Activated CD8-positive, alpha-beta memory T cell treated with anti-CD3 and anti-CD28 coated beads for 36 hours (primary cell): Measurements from ENCODE around the gene CYTH2. TPM values are rescaled to one million over a fixed set of nuclear protein-coding genes. Genes with fewer than 3 reads are reported as not detected.

ENCODE experiments used
- CTCF ChIA-PET: fragments of 350-600 bp; sonication (Branson Sonifier 250); formaldehyde crosslinking; loops from one replicate; lab custom pipeline; 2021; ENCODE audit warnings: antibody characterized with exemption; lab: Charles Lee
- POLR2A ChIA-PET: fragments of 350-600 bp; sonication (Branson Sonifier 250); formaldehyde crosslinking; loops from one replicate; lab custom pipeline; 2021; ENCODE audit warnings: antibody characterized with exemption; lab: Charles Lee
- total RNA-seq, 2 experiments: library from RNA; stranded (reverse); gene quantifications; one replicate each; pipeline ENCODE4 v1.2.3, GENCODE V29; 2021

The CYTH2 gene
- total RNA-seq, 2 experiments from 2014 or later: 23.1 to 25.9 TPM

DNA sequence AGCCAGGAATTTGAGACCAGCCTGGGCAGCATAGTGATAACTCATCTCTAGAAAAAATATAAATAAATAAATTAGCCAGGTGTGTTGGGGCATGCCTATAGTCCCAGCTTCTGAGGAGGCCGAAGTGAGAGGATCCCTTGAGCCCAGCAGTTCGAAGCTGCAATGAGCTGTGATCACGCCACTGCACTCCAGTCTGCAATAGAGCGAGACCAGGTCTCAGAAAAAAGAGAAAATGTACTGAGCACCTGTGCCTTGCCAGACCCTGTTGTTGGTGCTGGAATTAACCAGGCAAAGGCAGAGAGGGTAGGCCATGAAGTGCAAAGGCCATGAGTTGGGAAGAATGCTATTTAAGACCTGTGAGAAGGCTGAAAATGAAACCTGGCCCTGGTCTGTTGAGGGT is 2.7 kb downstream of the CYTH2 start:
- CTCF ChIA-PET: no interaction called here

DNA sequence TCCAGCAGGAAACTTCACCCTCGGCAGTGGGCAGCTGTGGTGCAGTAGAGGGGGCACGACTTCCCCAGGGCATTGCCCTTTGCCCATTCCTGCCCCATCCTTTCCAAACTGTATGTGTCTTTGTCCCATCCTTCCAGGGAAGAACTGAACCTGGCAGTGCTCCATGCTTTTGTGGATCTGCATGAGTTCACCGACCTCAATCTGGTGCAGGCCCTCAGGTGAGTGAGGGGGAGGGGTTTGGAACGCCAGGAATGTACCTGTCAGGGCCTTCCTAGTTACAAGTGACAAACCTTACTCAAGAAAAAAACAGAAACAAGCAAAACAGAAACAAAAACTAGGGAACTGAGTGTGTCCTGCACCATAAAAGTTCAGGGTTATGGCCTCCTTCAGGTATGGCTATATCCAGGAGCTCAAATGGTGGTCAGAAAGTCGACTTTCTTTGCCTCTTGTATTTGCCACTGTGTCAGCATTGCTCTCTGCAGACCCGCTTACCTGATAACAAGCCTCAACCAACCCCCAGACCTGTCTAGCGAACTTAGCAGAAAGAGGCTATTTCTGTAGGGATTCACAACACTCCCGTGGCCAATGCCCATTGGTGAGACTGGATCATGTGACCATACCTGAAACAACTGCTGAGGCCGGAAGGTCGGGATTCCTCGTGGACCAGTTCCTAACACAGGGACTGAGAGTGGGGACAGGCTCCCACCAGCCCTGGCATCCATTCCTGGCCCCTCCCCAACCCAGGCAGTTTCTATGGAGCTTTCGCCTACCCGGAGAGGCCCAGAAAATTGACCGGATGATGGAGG is 4.2 kb downstream of the CYTH2 start:
- ChIA-PET POLR2A (no interaction called here), CTCF (interaction anchor here (1.2 kb wide), 1 partner anchor 17 kb away, joined by 5 read pairs; no protein-coding TSS in a partner anchor)

More for the DNA sequence above, 2.7 kb downstream of the CYTH2 start:
- POLR2A ChIA-PET: no interaction called here

DNA sequence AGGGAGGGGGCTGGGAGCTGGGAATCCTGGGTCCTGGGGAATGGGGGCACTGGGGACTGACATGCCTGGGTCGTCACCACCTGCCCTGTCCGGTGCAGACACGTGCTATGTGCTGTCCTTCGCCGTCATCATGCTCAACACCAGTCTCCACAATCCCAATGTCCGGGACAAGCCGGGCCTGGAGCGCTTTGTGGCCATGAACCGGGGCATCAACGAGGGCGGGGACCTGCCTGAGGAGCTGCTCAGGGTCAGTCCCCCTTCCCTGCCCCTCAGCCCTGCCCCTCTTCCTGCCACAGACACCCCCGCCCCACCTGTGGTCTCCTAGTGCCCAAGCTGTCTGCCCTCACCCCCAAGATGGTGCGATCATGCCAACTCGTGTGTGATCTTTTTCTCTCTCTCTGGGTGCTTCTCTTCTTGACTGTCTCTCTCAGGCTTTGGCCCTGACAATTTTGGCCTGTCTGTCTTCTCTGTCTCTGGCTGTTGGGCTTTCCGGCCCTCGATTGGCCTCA is 5.0 kb downstream of the CYTH2 start:
- CTCF ChIA-PET: interaction anchor here (1.3 to 1.9 kb wide), 2 partner anchors 10 to 16 kb away, joined by 3 to 12 read pairs; no protein-coding TSS in a partner anchor
- POLR2A ChIA-PET: no interaction called here

DNA sequence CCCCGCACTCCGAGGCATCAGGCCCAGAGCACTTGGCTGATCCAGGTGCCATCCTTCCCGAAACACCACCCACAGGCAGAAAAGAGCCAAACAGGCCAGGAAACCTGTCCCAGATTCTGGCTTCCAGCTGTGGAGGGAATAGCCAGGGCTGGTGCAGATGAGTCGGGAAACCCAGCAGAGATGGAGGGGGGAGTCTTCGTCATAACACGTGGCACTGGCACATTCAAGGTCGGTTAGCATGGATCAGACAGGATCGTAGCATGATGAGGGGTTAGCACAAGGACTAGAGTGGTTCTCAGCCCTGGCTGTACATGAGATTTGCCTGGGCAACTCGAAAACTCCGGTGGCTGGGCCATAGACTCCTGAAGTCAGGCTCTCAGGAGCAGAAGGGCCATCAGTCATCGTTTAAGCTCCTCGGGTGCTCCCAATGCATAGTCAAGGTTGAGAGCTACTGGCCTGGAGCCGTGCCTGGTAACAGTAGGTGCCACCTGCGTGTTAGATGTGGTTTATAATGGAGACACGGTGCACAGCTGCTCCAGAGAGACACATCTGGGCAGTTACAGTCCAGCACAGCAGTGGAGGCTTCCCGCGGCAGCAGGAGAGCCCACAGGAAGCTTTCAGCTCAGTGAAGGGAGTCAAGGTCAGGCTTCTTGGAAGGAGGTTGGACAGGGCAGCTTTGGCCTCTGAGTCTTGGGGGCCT is 6.3 kb downstream of the CYTH2 start:
- ChIA-PET POLR2A (no interaction called here), CTCF (interaction anchor here (1.3 to 1.9 kb wide), 2 partner anchors 11 to 14 kb away, joined by 3 to 12 read pairs; no protein-coding TSS in a partner anchor)

DNA sequence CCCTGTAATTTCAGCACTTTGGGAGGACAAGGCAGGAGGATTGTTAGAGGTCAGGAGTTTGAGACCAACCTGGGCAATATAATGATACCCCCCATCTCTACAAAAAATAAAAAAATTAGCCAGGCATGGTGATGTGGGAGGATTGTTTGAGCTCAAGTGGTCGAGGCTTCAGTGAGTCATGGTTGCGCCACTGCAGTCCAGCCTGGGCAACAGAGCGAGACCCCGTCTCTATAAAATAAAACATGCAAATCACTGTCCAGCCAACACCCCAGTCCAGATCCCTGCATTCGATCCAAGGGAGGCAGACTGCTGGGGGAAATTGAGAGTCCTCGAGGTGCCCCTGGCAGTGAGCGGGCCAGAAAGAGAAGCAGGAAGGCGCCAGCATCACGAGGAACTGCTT is 7.0 kb downstream of the CYTH2 start:
- ChIA-PET POLR2A (no interaction called here), CTCF (interaction anchor here (1.9 kb wide), 1 partner anchor 14 kb away, joined by 12 read pairs; no protein-coding TSS in a partner anchor)

DNA sequence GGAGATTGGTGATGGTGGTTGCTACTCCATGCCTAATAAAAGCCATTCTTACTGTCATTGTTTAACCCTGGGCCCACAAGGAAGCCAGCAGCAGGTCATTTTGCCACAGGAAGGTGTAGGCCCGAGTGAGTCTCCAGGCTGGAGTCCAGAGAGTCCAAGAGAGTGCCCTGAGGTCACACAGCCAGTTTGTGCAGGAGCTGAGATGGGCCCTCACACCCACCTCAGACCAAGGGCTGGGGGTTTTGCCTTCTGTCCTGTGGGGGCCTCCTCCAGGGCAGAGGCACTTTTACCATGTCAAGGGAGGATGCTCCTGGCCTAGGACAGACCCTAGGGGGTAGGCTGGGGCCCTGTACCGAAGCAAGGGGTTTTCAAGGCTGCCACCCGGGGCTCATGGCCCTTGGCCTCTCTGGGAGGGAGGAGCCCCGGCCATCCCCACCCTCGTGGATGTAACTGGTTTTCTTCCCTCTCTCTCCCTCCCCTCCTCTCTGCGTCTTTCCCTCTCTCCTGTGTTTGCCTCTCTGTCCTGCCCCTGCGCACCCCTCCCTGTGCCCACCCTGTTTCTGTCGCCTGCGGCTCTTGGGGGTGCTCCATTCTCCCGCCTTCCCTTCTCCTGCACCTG is 8.0 kb downstream of the CYTH2 start:
- ChIA-PET CTCF (no interaction called here), POLR2A (no interaction called here)

DNA sequence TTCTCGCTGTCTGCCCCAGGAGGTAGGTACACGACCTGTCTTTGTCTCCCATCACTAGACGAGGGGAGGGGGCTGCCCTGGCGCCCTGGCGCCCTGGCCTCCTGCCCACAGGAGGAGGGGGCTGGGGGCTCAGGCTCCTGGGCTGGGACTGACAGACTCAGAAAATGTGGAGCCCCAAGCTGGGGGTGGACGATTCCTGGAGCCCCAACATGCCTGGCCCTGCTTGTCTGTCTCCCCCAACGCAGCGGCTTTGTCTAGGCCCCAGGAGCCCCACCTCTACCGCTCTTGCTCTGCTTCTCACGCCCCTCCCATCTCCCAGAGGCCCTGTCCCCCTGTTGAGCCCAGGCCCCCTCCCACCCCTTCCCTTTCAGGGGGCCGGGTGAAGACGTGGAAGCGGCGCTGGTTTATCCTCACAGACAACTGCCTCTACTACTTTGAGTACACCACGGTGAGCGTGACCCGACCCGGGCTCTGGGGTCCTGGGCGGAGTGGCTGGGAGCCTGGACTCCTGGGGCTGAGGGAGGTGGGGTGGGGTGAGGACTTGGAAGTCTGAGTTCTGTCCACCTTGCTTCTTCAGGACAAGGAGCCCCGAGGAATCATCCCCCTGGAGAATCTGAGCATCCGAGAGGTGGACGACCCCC is 8.6 kb downstream of the CYTH2 start:
- CTCF ChIA-PET: no interaction called here
- POLR2A ChIA-PET: no interaction called here

DNA sequence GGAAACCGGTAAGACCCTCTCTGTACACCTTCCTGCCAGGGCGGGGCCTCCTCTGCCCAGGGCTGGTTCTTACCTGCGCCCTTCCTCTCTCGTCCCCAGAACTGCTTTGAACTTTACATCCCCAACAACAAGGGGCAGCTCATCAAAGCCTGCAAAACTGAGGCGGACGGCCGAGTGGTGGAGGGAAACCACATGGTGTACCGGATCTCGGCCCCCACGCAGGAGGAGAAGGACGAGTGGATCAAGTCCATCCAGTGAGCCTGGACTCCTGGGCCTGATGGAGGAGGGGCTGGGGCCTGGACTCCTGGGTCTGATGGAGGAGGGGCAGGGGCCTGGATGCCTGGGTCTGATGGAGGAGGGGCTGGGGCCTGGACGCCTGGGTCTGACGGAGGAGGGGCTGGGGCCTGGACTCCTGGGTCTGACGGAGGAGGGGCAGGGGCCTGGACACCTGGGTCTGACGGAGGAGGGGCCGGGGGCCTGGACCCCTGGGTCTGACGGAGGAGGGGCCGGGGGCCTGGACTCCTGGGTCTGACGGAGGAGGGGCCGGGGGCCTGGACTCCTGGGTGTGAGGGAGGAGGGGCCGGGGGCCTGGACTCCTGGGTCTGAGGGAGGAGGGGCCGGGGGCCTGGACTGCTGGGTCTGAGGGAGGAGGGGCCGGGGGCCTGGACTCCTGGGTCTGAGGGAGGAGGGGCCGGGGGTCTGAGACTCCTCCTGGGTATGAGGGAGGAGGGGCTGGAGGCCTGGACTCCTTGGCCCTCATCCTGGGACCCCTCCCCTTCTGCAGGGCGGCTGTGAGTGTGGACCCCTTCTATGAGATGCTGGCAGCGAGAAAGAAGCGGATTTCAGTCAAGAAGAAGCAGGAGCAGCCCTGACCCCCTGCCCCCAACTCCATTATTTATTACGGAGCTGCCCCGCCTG is 9.4 kb downstream of the CYTH2 start:
- CTCF ChIA-PET: interaction anchor here (1.4 kb wide), 1 partner anchor 10 kb away, joined by 5 read pairs; no protein-coding TSS in a partner anchor

DNA sequence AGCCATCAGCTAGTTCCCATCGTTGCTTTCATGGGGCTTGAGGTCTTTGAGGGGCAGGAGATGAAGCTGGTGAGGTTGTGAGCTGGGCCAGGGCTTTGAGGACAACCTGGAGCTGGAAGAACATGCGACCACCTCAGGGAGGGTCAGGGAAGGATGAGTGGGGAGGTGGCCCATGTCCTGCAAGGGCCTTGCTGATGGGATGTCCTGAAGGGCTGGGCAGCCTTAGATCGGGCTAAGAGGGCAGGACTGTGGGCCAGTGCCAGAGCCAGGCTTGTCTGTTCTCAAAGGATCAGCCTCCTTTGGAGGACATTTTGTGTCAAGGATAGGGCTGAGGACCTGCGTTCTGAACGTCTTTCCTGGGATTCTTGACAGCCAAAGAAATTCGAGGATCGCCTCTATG is 10.5 kb downstream of the CYTH2 start:
- ChIA-PET POLR2A (interaction anchor here (1.1 kb wide), 1 partner anchor 133 kb away, joined by 3 read pairs; no protein-coding TSS in a partner anchor), CTCF (interaction anchor here (0.7 to 2.5 kb wide), 3 partner anchors 9 to 104 kb away, joined by 3 to 16 read pairs (median 5); no protein-coding TSS in a partner anchor)

More for the DNA sequence above, 9.4 kb downstream of the CYTH2 start:
- POLR2A ChIA-PET: no interaction called here

DNA sequence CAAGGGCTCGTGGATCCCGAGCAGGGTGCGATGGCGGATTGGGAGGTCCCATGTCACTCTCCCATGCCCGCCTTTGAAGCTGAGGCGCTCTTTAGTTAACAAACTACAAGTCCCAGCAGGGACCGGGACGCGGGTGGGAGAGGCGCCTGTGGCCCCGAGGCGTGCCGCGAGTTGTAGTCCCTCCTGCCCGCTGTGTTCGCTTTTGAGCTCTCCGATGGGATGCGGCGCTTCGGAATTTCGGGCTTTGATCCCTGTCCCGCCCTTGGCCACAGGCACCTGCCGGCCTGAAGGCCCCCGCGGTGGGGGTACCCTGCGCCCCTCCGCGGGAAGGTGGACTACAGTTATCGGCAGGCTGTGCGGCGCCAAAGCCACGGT is 11.0 kb downstream of the CYTH2 start:
- ChIA-PET POLR2A (interaction anchor here (1.1 kb wide), 1 partner anchor 133 kb away, joined by 3 read pairs; no protein-coding TSS in a partner anchor), CTCF (interaction anchor here (0.7 to 2.5 kb wide), 2 partner anchors 10 to 103 kb away, joined by 3 to 16 read pairs; no protein-coding TSS in a partner anchor)

DNA sequence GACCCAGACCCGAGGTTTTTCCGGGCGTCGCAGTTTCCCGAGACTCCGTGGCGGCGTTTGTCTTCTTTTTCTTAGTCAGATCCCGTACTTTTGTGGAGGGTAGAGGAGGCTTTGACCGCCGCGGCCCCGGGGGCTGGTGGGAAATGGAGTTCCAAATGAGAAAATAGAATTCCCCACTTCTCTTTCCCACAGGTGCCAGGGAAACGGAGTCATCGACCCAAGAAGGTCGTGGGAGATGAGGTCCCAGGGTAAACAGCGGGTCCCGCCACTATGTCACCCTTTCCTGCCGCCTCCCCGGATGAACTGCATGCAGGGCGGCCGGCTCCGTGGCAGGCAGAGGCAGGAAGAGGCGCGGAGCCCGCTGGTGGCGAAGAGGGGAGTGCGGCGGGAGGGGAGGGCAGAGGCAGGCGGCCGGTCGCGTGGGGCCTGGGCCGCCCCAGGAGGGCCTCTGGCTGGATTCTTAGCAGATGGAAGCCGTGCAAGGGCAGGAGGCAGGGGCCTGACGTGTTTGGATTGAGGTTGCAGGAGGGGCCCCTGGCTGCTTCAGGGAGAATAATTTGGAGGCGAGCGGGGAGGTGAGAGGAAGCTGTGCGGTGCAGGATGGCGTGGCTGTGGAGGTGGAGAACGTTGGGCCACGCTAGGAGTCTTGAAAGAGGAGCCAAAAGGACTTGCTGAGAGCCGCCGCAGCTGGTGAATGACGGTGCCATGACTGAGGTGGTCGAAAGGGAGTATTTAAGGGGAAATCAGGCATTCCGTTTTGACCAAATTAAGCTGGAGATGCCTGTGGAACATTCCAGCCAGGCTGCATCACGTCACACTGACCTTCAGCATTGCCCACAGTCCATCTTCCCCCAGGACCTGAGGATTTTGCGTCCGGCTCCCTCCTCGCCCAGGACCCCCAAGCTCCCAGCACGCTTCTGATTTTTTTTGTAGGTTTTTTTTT is 11.7 kb downstream of the CYTH2 start:
- POLR2A ChIA-PET: interaction anchor here (0.6 to 1.0 kb wide), 3 partner anchors 9 to 573 kb away, joined by 3 to 4 read pairs (median 4); no protein-coding TSS in a partner anchor

DNA sequence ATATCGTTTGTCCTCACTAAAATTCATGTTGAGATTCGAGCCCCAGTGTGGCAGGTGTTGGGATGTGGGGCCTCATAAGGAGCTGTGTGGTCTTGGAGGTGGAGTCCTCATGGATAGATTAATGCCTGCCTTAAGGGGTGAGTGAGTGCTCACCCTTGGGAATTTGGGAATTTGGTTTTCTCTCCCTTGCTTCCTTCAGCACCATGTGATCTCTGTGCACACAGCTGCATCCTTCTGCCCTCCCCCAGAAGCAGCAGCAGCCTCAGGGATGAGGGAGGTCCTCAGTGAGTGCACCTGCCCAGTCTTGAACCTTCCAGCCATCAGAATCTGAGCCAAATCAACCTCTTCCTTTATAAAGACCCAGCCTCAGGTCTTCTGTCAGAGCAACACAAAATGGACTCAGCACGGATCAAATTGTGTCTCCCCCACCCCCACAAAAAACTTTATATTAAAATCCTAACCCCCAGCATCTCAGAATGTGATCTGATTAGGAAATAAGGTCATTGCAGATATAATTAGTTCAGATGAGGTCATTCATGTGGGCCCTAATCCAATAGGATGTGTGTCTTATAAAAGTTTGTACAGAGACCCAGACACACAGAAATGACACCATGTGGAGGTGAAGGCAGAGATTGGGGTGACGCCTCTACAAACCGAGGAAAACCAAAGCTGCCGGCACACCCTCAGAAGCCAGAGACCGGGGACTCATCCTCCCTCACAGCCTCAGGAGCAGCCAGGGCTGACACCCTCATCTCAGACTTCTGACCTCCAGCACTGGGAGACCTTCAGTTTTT is 12.9 kb downstream of the CYTH2 start:
- CTCF ChIA-PET: interaction anchor here (0.7 to 2.5 kb wide), 4 partner anchors 8 to 102 kb away, joined by 3 to 16 read pairs (median 4); no protein-coding TSS in a partner anchor
- POLR2A ChIA-PET: no interaction called here

More for the DNA sequence above, 11.7 kb downstream of the CYTH2 start:
- CTCF ChIA-PET: interaction anchor here (1.0 to 2.5 kb wide), 3 partner anchors 9 to 103 kb away, joined by 3 to 16 read pairs (median 5); no protein-coding TSS in a partner anchor

DNA sequence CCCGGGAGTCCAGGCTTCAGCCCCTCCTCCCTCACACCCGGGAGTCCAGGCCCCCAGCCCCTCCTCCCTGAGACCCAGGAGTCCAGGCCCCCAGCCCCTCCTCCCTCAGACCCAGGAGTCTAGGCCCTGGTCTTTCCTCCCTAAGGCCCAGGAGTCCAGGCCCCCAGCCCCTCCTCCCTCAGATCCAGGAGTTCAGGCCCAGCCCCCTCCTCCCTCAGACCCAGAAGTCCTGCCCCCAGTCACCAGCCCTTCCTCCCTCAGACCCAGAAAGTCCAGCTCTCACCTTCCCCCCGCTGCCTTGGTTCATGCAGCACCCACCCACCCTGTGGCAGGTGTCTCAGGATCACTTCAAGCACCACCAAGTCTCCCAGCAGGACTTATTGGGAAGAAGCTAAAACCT is 14.1 kb downstream of the CYTH2 start:
- POLR2A ChIA-PET: no interaction called here
- CTCF ChIA-PET: no interaction called here

DNA sequence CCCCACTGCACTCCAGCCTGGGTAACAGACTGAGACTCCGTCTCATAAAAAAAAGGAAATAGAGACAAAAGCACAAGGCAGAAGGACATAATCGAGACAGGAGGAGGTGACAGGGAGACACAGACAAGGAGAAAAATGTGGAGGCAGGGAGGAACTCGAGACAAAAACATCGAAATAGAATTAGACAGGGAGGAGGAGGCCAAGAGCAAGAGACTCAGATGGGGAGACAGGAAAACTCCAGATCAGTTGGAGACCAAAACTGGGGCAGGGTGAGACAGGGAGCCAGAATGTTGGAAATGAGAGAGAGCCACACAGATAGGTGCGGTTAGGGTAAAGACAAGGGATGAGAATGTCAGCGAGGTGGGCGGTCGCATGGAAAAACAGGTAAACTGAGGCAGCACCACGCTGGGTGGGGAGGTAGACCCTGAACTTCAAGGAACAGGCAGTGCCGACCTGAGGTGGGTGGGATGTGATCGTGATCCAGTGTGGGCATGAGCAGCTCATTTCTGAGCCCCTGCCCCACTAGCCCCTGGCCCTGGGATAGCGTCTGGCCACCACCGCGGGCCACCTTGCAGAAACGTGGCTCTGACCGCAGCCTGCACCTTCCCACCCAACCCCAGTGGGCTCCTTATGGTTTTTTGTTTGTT is 15.2 kb downstream of the CYTH2 start:
- POLR2A ChIA-PET: no interaction called here

DNA sequence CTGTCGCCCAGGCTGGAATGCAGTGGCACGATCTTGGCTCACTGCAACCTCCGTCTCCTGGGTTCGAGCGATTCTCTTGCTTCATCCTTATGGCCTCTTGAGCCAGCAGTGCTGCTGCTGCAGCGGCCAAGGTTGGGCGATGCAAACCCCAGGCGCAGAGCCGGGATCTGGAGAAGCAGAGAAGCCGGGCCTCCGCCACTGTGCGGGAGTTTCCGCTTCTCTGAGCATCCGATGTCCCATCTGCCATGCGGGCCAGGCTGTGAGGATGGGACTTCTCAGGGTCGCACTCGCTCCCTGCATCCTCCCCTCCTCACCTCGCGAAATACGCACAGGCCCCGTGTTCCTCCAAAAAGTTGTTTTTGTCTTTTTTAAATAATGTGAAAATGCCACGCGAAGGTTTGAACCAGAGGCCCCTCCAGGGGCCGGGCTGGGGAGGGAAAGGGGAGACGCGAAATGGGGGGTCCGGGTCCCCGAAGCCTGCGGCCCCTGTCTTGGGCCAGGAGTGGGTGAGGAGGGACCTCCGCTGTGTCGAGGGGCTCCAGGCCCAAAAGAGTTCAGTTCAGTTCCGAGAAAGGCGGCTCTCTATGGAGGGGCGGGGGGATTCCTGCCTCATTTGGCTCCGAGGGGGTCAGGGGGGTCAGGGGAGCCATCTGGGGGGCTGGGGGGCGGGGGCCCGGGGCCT is 15.9 kb downstream of the CYTH2 start:
- ChIA-PET POLR2A (no interaction called here), CTCF (no interaction called here)

More for the DNA sequence above, 15.2 kb downstream of the CYTH2 start:
- CTCF ChIA-PET: no interaction called here
